AG08396 (cell line): ENCODE results near the gene THBS3.
"Not testable (repeated sequence)": the region's sequence is repeated elsewhere in the genome, so short reads cannot be mapped to it uniquely, and the experiment has no call there.

Experiments used
- DNase-seq: peaks from one replicate; pipeline ENCODE4 v3.0.0; 2012; ENCODE audit warnings: low spot score, mixed read lengths

The THBS3 gene

DNA sequence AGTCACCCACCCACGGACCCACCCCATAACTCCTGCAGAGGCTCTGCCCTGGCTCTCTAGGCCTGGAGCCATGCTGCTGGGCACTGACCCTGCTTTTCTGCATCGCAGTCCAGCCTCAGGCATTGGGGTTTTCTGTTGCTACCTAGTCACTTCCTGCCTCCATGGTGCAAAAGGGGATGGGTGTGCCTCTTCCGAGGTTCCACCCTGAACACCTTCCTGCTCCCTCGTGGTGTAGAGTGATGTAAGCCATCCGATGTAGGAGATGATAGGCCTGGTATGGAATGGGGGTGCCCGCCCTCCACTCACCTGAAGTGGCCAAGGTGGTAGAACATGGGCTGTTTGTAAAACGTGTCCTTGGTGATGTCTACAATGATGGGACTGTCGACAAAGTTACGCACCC, 27.7 kb upstream of the THBS3 start:
- DNase-seq, result not testable (repeated sequence)

- DNase-seq, result not testable (repeated sequence)
Observed at GRCh38 chr1:155233502-155233901, 25.8 kb upstream of the THBS3 start.

GRCh38 chr1:155232001-155232978, 24.6 kb upstream of the THBS3 start:
- DNase-seq, result not testable (repeated sequence)

DNA sequence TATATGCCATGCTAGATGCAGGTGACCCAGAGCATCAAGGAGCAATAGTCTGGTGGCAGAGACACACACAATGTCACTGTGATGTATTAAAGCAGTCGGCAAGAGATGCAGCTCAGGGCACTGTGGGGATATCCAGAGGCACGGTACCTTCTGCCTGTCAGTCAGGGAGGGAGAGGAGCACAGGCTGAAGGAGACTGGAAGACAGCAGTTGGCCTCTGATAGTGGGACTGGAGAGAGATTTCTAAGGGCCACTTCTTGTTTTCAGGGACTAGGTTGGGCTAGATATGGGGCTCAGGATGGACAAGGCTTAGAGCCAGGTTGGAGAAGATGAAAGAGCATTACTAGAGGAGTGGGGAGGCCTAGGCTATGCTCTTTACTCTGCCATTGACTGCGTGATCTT, 23.6 kb upstream of the THBS3 start:
- DNase-seq, result not testable (repeated sequence)

DNA sequence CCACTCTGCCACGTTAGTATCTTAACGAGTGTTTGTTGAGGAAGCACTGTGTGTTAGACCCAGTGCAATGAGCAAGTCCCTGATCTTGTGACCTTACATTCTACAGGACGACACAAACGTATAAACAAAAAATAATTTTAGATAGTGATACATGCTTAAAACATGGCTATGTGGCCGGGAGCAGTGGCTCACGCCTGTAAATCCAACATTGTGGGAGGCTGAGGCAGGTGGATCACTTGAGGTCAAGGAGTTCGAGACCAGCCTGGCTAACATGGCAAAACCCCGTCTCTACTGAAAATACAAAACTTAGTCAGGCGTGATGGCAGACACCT, 20.4 kb upstream of the THBS3 start:
- DNase-seq, result no peak

DNA sequence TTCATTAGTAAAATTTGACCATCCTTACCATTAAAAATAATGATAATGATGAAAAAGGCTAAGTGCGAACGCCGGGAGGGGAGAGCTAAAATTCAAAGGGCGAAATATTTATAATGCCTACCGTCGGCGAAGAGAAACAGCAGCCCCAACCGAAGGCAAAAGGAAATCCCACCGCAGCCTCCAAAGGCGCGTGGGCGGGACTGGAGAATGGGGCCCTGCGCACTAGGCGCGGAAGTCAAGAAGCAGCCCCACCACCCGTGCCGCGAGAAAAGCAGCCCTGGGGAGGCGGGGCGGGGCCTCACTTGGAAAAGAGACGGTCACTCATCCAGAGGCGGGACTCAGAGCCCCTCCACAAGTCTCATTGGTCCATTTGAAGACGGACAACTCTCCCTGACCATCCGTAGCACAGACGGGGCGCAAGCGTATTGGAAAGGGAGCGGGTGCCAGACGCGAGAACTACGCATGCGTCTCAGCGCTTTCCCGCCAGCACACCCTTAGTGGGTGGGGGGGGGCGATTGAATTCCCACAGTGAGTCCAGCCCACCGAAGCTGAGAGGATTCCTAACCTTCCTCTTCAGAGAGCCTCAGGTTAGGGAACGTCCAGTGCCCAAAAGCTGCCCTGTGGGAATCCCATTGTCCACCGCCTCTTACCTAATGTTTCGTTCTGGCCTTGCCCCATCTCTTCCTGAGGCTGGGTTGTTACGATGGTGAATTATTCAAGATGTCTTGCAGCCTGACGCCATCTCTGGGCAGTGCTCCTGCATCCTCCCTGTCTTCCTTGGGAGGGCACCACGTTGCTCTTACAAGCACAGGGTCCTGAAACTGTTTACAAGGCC, 19.8 kb upstream of the THBS3 start:
- DNase-seq, result peak; percentile 98

GRCh38 chr1:155226910-155227260, 19.2 kb upstream of the THBS3 start:
- peak; percentile 56 for DNase-seq

DNA sequence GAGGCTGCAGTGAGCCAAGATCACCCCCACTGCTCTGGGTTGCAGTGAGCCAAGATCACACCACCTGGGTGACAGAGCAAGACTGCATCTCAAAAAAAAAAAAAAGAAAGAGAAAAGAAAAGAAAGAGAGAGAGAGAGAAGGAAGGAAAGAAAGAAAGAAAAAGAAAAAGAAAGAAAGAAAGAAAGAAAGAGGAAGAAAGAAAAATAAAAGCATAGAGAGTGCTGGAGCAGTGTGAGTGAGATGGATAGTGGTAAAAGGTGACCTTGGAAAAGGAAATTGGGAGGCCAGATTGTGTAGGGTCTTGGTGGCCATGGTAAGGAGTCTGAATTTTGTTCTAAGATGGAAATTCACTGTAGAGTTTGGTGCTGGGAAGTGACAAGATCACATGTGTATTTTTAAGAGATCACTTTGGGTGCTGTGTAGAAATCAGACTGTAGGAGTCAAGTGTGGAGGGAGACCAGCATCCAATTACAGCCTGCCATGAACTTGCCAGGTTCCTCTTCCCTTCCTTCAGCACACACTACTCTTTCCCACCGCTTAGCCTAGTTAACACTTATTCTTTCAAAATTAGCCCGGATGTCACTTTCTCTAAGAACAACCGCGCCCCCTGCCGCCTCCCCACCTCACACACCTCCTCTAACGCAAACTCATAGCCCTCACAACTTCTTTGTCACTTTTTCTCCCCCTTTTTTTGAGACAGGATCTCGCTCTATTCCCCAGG, 18.7 kb upstream of the THBS3 start:
- DNase-seq, result peak; percentile 36

GRCh38 chr1:155225404-155225759, 17.7 kb upstream of the THBS3 start:
- not testable (repeated sequence) for DNase-seq

GRCh38 chr1:155223047-155223446, 15.3 kb upstream of the THBS3 start:
- DNase-seq, result no peak

- not testable (repeated sequence) for DNase-seq
Observed at GRCh38 chr1:155220211-155220965, 12.7 kb upstream of the THBS3 start.

- DNase-seq, result peak; percentile 6
Observed at GRCh38 chr1:155219592-155220031, 11.9 kb upstream of the THBS3 start.

GRCh38 chr1:155218854-155219591, 11.3 kb upstream of the THBS3 start:
- peak; percentile 37 for DNase-seq

DNA sequence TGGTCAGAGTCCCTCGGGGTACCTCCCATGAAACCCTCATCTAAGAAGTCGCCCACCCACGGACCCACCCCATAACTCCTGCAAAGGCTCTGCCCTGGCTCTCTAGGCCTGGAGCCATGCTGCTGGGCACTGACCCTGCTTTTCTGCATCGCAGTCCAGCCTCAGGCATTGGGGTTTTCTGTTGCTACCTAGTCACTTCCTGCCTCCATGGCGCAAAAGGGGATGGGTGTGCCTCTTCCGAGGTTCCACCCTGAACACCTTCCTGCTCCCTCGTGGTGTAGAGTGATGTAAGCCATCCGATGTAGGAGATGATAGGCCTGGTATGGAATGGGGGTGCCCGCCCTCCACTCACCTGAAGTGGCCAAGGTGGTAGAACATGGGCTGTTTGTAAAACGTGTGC, 7.0 kb upstream of the THBS3 start:
- DNase-seq, result not testable (repeated sequence)

DNA sequence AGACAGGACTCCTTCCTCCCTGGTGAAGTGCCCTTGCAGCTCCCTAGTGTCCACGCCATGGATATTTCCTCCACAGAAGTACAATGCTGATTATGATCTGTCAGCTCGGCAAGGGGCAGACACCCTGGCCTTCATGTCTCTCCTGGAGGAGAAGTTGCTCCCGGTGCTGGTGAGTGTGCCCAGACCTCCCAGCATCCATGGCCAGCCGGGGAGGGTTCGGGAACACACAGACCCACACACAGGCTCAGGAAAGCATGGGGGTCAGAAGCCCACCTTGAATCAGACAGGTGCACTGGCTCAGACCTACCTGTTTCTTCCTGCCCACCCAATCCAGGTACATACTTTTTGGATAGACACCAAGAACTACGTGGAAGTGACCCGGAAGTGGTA, 4.3 kb upstream of the THBS3 start:
- DNase-seq, result not testable (repeated sequence)

- not testable (repeated sequence) for DNase-seq
Observed at GRCh38 chr1:155211381-155212050, 3.8 kb upstream of the THBS3 start.

GRCh38 chr1:155210314-155211104, 2.8 kb upstream of the THBS3 start:
- no peak for DNase-seq

DNA sequence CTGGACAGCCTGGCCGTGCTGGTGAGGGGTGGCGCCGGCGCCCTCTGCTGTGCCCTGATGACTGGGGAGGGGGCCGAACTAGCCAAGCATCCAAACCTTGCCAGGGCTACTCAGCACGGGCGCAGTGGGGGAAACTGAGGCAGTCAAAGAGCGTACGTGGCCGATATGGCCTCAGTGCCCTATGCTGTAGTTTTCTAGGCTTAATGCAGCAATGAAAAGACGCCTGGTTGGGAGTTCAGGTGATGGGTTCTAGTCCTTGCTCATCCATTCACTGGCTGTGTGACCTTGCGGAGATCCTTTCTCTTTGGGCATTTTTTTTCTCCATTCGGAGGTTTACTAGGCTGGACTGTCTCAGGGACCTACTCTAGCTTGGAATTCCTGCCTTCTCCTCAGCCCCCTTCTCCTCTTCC, 1.6 kb upstream of the THBS3 start:
- peak; percentile 1 for DNase-seq

DNA sequence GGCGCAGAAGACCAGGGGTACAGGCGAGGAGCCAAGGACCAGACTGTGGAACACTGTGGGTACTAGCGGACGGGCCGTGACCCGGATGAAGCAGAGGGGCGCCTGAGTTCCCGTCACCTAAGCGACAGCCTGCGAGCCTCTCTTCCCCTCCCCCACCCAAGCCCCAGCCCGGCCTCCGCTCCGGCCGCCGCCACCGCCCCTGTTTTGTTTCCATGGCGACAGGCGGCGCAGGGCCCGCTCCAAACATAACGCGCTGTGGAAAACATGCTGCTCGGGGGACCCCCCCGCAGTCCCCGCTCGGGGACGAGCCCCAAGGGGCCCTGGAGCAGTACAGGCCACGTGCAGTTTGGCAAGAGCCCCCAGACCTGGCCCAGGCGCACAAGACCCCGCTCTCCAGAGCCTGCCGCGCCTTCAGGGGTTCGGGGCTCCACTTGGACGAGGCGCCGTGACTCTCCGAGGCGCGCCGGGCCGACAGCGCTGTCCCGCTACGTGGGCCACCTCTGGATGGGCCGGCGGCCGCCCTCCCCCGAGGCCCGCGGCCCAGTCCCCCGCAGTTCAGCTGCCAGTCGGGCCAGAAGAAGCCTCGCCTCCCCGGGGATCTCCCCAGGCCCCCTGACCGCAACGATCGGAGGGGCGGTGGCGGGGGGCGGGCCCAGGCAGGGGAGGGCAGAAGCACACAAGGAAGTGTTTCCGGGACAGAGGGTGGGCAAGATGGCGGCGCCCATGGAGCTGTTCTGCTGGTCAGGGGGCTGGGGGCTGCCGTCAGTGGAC, 1.0 kb upstream of the THBS3 start, which contains the start of gene MTX1:
Gene MTX1, plus strand, starts transcription at position 155 of the 771 bp plus-strand sequence. Its CDS starts 110 bp downstream, at position 265.
- peak; percentile 94 for DNase-seq
